Nucleus accumbens (tissue), 56 donors: Measurements from ENCODE around the gene ST6GAL1.

Experiments
- DNase-seq, 56 donors: peaks; one replicate each; lab custom pipeline; 2025; lab: John Stamatoyannopoulos, UW

The ST6GAL1 gene

DNA sequence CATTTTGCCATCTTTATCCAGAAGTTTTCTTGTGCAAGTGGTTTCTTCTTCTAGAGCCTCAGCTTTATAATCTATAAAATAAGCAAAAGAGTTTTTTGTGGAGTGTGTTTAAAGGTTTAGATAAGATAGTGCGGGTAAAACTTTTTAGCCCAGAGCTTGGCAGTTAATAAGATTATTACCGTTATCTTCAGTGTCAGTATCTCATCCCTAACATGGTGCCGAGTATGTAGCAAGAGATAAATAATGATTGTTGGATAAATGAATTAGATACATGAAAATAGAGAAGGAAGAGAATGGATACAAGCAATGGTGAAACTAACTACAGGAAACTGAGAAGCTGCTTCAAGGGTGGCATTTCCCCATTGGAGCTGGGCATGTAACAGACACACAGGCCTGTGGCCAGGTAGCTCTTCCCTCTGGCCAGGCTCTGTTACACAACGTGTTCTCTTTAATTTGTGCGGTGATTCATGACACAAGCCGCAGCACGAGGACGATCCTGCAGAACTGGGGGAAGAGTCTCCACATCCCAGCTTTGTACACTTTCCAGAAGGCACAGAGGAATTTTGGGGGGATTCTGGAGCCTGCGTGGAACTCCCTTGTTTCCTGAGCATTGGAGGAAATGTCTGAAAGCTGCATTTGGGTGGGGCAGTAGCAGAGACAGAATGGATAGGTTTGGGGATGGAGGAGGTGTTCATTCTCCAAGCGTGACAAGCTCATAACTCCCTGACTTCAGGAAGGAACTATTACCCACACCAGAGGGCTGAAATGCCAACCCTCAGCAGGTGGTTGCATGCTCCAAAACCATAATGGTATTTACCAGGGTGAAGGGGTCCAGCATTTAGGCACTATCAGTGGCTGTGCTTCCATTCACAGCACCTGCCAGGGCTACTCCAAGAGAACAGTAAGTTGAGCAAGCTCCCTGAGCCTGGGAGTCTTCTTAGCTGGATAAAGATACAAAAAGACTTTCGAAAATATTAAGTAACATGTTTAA lies 14.2 kb upstream of the ST6GAL1 start:
- no peak for DNase-seq

DNA sequence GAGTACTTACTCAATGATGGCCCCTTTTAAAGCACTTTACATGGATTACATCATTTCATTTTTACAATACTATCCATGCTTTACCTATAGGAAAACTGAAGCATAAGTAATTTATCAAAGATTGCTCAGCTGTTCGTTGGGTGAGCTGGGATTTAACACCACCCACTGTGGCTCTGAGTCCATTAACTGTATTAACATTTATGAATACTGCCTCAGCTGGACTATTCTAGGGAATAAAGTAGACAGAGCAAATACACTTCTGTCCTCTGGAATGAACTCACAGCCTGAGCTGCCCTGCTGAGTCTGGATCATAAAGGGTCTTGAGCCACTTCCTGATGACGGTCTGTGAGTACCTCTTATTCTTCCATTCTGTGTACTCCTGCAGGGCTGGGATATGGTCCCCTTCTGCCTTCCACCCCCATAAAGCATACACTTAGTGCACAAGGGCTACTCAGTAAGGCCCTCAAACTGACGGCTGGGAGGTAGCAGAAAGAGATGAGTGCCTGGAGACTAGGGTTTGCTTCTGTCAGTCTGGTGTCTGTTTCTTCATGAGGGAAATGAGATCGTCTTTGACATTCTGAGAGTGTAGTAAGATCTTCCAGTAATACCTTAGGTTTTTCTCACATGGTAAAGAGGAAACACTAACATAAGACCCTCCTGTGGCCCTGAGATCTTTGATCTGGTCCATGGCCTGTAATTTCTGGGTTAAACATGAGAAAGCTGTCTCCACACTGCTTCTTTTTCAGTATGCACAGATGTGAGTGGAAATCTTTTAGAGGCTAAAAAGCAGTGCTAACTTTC lies 12.6 kb upstream of the ST6GAL1 start:
- no peak for DNase-seq

DNA sequence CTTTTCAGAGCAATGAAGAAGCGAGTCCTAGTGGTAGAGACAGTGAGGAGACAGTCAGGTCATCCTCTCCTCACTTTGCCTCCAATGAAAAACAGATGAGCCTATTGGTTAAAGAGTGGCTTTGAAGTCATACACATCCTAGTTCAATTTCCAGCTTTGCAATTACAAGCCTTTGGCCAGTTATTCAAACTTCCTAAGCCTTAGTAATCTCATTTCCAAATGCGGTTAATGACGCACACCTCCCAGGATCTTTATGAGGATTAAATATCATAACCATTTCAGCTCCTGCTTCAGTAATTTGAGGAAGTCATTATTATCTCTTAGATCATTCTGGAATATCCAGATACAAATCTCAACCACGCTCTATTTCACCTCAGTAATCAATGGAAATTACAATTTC lies 10.0 kb upstream of the ST6GAL1 start:
- DNase-seq: no peak

DNA sequence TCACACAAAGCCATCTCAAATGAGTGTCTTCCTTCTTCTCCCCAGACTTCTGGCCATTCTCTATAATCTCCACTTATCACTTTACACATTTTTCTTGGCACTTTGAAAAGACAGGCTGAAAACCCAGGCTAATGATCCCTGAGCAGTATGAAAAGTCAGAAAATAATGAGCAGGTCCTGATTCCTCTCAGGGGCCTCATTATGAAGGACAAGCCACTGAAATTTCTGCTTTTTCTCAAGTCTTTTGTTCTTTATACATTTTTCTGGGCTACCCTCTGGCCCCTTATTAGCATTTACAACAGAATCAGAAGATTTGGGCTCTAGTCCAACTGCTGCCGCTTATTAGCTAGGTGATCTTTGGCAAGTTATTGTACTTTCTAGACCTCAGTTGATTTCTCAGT lies 9.5 kb upstream of the ST6GAL1 start:
- no peak for DNase-seq

DNA sequence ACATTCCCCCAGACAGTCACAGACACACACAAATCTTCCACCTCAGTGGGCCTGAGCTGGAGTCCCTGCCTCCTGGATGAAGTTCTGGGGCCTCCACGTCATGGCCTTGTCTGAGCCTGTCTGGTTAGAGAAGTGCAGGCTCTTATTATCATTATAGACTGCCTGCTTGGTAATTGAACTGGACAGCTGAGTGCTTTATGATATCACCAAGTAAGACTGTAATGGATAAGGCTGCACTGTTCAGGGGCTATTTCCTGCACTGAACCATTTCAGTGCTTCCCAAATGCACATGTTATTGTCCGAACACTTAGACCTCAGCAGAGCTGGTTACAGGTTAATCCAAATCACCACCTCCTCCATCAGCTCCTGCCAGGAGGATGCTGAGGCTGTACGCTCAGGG lies 8.7 kb upstream of the ST6GAL1 start:
- no peak for DNase-seq

DNA sequence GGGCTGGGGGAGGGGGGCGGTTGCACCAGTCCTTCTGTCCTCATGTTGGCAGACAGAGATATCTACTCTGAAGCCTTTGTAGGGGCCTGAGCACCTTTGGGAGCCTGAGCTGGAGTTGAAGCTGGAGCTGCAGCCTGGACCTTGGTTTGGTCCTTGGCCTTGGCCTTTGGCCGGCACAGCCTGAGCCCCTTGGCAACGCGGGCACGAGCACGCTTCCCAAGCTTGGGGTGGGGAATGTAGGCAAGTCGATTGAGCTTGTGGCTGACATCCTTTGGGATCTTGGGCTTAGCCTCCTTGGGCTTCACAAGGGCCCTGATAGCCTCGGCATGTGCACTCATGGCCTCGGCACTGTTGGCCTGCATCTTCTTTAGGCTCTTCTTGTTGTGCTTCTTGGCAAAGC lies 8.1 kb upstream of the ST6GAL1 start:
- DNase-seq: no peak

DNA sequence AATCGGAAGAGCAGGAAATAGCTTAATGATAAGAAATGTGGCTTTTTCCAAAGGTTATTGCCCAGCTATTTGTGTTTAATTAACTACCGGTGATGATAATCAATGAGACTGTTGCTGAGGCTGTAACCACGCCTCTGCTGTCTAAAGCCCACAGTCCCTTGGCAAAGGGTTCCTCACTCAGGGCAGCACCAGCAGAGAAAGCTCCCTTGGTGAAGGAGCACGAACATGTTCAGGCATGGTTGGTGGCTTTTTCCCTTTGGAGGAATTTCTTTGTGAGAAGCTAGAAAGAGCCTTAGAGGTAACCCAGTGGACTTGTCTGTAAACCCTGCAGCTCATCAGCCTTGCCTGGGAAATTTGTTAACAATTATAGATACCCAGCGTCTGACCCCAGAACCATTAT lies 7.5 kb upstream of the ST6GAL1 start:
- DNase-seq: no peak

DNA sequence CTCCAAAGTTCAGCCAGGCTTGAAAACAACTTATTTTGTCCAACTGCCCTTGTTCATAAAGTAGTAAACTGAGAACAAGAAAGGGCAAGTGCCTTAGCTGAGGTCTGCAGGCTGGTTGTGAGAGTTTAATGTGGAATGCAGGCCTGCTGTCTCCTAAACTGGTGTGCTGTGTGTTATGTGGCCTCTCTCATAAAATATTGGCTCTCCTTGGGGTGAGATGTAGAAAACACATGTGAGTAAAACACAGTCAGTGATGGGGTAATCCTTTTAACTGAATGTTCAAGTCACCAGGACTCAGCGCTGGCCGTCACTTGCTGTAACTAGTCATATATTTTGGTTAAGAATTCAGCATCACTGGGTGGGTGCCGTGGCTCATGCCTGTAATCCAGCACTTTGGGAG lies 7.1 kb upstream of the ST6GAL1 start:
- no peak for DNase-seq

DNA sequence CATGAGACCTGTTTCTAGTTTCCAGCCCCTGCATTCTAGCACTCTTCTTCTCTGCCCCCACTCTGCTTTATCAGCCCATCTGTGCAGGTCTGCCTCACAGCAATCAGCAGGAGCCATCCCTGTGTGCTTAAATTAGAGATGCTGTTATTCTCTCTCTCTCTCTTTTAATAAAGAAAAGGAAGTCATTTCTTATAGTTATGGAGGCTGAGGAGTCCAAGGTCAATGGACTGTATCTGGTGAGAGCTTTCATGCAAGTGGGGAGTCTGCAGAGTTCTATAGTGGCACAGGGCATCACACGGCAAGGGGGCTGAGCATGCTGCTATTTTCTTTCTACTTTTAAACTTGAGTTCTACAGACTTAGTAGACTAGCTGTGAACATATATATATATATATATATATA lies 4.5 kb upstream of the ST6GAL1 start:
- DNase-seq: no peak

DNA sequence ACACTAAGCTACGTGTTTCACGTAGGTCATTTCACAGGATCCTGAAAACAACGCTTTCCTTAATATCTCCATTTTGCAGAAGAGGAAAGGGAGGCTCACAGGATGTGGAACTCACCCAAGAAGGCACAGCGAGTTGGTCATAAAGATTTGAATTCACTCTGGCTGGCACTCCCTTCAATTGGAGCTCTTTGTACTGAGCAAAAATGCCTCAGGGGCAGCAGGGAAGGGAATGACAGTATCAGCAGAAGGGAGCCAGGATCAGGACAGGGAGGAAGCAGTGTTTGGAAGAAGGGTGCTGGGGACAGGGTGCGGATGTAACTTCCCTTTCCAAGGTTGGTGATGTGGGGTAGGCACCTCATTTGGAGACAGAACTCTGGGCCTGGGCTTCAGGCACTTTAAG lies 1.1 kb upstream of the ST6GAL1 start:
- DNase-seq: no peak

DNA sequence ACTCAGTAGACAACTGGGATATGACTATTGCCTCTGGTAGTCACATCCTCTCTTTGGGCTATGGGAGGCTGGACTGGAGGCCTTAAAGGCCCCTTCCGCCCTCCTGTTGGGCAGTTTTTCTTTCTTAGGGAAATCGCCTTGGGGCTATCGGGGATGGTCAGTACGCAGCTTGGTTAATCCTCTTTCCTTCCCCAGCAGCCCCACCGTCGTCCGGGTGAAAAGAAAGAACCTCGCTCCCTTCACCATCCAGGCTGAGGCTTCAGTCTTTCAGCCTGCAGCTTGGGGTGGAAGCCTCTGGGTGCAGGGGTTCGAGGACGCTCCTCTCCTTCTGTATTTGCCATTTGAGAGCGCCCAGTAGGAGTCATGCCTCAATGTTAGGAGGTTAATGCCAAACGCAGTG lies 641 bp upstream of the ST6GAL1 start:
- DNase-seq: no peak

DNA sequence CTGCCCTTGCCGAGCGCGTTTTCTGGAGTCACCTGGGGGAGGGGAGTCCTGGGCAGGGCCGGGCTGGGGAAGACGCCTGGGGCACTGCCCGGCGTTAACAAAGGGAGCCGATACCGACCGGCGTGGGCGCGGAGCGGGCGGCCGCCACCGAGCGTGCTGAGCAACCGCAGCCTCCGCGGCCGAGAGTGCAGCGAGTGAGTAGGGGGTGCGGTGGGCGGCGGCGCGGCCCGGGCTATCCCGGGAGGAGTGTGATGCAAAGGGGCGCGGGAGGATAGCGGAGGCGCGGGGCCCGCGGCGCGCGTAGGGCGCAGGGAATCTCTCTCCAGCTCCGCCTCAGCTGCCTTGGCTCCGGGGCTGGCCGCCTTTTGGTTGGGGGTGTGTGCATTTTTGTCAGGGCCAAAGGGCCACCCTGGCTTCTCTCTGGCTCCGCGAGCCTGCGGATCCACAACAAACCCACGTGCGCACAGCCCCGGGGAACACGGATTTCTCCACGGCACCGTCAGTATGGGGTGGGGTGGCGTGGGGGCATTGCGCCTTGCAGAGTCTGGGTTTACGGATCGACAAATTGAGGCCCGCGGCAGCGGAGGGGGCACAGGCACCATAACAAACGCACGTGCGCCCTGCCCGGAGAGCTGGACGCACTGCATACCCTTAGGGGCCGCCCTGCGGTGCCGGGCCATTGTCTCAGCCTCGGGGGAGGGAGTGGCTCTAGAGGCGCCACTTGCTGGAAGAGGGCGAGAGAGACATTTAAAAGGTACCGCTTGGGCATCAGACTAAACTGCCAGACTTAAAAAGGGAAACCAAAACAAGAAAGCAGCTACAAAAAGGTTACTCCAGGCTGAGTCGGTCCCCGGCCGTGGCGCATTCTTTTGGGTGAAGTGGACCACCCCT lies 560 bp downstream of the ST6GAL1 start:
- DNase-seq: peak in 16 of 56 donors; percentile 6 to 72 (median 30)

DNA sequence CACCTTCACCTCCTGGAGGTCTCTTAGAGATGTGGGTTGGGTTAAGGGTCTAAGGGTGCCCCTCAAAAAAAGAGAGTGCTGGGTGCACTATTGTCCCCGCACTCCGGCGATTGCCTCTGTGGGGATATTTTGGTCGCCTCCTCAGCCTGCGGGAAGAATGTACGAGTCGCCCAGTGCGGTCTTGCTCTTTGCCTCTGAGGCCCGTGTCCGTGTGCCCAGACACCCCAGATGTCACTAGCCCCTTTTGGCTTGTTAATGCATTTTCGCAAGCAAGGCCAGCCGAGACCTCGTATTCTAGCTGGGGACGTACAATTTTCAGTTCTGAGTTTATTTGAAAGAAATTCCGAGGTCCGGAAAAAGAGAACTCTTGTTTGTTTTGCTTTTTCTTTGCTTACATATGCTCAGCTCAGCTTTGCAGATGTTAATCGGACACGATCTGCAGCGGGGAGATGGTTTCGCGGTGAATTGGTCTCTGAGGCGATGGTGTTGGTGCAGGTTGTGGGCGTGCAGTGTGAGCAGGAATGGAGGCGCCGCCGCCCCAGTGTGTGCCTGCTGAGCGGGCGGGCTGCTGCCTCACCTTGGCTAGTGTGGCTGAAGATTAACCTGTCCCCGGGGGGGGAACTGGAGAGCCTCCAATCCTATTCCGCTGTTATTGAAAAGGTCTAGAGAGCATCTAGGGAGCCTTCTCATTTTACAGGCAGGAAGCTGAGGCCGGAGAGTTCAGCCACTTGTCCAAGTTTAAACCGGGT lies 1.4 kb downstream of the ST6GAL1 start:
- DNase-seq: peak in 8 of 56 donors; percentile 5 to 28 (median 8)

DNA sequence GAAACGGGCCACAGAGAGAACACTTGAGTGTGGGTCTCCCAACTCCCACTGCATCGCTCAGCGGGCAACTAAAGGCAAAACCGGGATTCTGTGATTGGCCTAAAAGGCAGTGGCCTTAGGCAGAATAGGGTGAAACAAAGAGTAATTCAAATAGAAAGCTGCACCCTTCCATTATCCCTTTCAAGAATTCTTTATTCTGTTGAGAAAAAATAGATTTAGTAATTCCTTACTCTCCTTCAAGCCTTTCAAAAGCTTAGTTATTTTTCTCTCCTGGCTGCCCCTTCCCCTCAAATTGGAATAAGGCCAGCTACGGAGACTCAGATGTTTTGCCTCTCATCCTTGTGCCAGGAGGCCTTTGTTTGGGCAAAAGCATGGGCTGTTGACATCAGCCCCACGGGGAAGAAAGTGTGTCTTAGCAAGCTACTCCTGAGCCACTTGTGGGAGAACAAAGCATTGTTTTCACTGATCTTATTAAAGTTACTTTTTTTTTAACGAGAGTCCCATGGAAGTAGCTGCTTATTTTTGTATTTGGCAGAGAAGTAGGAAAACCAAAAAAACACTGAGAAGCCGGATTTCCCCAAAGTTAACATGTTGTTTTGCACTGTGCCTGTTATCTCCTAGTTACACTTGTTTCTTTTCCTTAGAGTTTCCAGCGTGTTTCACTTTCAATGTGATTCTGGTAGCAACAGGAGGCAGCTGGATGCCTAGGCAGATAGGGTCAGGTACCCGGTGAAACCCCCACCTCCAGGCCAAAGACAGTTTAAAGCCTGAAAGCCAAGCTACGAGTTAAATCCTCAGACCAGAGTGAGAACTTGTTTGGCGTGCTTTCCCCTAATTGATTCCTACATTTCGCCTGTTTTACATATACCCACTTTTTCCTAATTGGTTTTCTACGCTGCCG lies 2.2 kb downstream of the ST6GAL1 start:
- peak in 3 of 56 donors; percentile 11 to 17 (median 17) for DNase-seq

DNA sequence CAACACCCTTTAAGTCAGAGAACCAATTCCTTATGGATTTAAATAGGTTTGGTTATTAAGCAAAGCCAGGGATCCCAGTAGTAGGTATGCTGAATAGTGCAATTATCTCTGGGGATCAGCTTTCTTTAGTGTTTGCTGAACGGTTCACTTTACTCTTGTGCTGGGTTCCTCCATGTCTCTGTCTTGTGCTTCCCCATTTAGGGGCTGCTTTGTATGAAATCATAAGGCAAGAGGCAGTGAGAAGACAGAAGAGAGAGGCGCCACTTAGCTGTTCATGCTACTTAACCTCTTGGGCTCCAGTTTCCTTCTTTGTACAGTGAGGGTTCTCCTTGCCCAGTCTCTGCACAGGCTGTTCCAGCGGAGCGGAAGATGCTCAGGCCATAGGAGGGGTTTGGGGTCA lies 3.5 kb downstream of the ST6GAL1 start:
- DNase-seq: no peak

DNA sequence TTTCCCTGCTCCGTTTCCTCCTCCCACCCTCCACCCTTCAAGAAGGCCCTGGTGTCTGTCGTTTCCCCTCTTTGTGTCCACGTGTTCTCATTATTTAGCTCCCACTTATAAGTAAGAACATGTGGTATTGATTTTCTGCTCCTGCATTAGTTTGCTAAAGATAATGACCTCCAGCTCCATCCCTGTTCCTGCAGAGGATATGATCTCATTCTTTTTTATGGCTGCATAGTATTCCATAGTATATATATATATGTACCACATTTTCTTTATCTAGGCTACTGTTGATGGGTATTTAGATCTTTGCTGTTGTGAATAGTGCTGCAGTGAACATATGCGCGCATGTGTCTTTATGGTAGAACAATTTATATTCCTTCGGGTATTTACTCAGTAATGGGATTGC lies 4.8 kb downstream of the ST6GAL1 start:
- DNase-seq: no peak

DNA sequence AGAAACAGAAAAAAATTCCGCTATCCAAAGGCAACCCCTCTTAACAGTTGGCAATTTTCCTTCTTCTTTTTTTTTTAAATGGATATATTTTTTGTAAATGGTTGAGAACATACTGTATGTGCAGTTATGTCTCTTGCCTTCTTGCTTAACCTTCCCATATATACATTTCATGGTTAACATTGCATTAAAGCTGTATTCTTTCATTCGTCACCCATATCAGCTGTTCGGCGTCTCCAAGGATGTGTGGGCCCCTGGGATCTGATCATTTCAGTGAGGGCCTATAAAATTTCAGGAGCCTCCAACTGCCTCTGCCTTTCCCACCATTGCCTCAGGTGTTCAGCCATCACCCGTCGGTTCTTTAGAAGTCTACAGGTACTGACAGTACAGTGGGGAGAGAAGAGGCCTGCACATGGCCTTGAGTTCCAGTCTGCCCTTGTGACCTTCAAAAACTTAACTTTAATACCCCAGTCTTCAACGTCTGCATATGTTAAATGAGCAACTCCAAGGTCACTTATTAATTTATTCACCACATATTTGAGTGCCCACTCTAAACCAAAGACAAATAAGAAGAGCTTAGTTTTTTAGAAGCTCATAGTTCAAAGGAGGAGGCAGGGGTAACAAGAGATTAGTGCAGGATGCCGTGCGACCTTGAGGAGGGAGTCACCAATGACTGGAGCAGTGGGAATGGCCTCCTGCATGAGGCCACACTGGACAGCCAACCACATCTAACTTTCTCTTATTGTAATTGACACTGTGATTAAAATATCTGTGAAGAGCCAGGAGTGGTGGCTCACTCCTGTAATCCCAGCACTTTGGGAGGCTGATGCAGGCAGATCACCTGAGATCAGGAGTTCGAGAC lies 6.9 kb downstream of the ST6GAL1 start:
- no peak for DNase-seq

DNA sequence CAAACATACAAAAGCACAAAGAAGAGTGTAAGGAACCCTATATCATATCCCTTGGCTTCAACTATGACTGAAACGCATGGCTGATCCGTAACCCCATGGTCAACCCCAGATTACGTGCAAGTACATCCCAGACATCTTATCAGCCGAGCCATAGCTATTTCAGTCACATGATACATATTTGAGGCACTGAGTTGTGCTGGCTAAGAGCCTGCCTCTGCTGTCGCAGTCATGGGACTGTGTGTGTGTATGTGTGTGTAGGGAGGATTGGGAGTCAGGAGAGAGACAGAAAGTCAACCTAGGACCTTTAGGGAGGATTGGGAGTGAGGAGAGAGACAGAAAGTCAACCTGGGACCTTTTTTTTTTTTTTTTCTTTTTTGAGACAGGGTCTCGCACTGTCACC lies 8.4 kb downstream of the ST6GAL1 start:
- no peak for DNase-seq
